Prostate gland (tissue), 2 donors: ENCODE data around the gene AATK.

Experiments used
- CTCF ChIP-seq, 4 experiments: fragments of 200-600 bp in 2 of 4; fragments of 450-650 bp in 2 of 4; sonication (generic) in 2 of 4; IDR thresholded peaks; 1 replicate in 3 of 4; 2 replicates in 1 of 4; pipeline ENCODE4 v1.5.1; 2016 to 2019; ENCODE audit warnings: antibody characterized with exemption in 4 of 4, mild to moderate bottlenecking in 2 of 4, moderate library complexity in 2 of 4
- POLR2A ChIP-seq: fragments of 450-650 bp; IDR thresholded peaks from one replicate; pipeline ENCODE4 v1.6.1; 2016; ENCODE audit warnings: antibody characterized with exemption, mild to moderate bottlenecking
- POLR2AphosphoS5 ChIP-seq: sonication (generic); formaldehyde crosslinking; IDR thresholded peaks from one replicate; pipeline ENCODE4 v1.6.1; 2017; ENCODE audit warnings: antibody characterized with exemption

GRCh38 chr17:81121841-81122733, 43.9 kb downstream of the AATK start:
- TF ChIP-seq POLR2AphosphoS5 (no peak), CTCF (IDR thresholded peaks at IDR 0.05) (no peak), POLR2A (no peak)
